Central memory CD4-positive, alpha-beta T cell (primary cell): ENCODE measurements around the gene RCC2.

Experiments used
- DNase-seq: peaks from one replicate; pipeline ENCODE4 v3.0.0; 2022

The RCC2 gene

DNA sequence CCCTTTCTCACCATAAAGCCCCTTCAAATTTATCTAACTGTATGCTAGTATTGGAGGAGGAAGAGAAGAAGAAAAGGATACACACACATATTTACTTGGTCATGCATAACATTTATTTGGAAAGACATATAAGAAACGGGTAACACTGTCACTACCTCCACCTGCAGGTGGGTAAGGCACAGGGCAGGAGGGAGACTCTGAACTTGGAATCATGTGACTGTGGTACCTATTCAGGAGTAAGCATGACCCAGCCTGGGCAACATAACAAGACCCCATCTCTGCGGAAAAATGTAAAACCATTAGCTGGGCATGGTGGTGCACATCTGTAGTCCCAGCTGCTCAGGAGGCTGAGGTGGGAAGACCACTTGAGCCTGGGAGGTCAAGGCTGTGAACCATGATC is 68.9 kb downstream of the RCC2 start:
- no peak for DNase-seq

DNA sequence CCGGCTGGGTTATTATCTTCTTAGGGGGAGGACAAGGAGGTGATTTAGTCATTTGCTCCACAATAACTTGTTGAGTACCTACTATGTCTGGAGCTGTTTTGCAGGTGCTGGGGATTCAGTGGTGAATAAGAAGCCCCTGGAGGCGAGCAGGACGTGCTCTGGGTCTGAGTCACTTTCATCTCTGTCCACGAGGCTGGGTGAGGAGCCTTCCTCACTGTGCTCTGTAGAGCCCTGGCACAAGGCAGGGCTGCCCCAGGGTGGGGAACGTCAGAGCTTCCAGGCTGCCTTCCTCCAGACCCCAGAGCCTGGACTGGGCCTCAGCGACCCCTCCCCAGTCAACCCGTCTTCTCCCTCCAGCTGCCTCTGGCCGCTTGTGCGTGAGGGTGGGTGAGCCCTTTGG is 70.0 kb downstream of the RCC2 start:
- DNase-seq = no peak

DNA sequence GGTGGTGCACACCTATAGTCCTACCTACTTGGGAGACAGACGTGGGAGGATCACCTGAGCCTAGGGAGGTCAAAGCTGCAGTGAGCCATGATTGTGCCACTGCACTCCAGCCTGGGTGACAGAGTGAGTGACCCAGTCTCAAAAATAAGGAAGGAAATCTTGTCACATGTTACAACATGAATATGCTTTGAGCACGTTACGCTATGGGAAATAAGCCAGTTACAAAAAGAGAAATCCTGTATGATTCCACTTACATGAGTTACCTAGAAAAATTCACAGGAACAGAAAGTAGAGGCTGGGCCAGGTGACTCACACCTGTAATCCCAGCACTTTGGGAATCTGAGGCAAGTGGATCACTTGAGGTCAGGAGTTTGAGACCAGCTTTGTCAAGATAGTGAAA is 74.2 kb downstream of the RCC2 start:
- no peak for DNase-seq

DNA sequence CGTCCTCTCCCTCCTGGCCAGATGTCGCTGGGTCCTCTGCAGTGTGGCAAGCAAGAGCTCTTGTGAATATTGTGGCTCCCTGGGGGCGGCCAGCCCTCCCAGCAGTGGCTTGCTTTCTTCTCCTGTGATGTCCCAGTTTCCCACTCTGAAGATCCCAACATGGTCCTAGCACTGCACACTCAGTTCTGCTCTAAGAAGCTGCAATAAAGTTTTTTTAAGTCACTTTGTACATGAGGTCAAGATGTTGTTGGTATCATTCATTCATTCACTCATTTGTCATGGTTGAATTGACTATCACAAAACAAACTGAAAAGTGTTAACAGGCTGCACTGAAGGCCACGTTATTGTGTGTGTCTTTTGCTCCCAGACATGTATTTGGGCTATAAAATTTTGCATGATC is 75.7 kb downstream of the RCC2 start:
- no peak for DNase-seq

DNA sequence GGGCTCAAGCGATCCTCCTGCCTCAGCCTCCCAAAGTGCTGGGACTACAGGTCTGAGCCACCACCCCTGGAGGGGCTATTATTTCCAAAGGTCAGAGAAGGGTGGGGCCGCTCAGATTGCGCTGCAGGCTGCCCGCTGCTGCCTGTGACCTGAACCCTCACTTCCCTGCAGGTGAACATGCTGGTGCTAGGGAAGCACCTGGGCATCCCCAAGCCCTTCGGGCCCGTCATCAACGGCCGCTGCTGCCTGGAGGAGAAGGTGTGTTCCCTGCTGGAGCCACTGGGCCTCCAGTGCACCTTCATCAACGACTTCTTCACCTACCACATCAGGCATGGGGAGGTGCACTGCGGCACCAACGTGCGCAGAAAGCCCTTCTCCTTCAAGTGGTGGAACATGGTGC is 76.1 kb downstream of the RCC2 start:
- DNase-seq = no peak

DNA sequence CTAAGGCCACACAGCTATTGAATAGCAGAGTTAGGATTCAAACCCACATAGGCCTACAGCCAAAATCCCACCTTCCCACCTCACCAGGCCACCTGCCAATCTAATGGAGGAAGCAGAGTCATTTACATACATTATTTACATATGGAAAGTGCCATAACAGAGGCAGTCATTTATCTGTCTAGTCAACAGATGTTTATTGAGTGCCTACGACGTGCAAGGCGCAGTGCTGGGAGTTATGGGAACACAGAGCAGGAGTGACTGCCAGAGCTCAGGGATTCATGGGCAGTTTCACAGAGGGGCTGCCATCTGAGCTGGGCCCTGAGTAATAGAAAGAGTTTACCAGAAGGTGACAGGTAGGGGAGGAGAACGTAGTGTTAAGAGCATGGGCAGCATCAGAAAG is 77.8 kb downstream of the RCC2 start:
- no peak for DNase-seq

DNA sequence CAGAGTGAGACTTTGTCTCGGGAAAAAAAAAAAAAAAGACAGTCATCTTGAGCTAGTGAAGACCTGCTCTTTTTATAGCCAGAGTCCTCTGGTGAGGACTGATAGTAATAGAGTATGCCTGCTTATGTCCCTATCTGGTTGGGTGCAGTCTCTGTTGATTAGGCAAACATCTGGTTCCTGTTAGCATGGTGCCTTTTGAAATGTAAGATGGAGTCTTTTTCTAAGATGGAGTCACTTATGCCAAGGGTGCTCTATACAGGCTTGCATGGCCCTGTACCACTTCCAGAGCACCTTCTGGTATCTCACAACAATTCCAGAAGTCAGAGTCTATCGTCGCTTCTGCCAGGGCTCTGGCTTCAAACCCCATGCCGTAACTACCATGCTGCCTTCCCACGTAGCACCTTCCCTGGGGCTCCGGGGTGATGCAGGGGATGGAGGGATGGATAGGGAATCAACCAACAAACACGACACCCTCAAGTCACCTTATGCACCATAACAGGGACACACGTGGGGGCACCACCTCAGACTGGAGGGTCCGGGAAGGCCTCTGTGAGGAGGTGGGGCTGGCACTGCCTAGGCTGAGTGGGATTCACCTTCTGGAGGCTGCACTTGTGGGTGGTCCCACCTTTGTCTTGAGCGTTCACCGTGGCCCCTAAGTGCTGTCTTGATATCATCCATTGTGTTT is 79.1 kb downstream of the RCC2 start:
- no peak for DNase-seq

DNA sequence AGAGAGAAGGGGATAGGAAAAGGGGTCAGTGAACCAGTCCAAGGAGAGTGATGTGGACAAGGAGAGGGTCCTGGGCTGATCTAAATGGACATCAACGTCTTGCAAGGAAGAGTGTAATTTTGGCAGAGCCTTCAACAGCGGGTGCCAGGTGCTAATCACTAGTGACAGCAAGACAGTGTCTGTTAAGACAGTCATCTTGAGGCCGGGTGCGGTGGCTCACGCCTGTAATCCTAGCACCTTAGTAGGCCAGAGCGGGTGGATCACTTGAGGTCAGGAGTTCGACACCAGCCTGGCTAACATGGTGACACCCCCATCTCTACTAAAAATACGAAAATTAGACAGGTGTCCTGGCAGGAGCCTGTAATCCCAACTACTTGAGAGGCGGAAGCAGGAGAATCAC is 79.7 kb downstream of the RCC2 start:
- no peak for DNase-seq

DNA sequence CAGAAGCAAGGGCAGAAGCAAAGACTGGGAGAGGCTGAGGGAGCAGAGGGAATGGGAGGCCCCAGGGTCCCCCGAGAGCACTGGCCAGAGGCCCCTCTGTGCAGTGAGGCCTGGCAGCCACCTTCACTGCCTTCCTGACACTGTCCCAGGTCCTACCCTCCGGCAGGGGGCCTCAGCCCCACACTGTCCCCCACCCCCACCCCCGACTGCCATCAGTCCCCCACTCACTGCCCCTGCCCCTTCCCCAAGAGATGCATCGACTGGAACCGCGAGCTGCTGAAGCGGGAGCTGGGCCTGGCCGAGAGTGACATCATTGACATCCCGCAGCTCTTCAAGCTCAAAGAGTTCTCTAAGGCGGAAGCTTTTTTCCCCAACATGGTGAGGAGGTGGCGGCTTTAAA is 80.4 kb downstream of the RCC2 start:
- no peak for DNase-seq

DNA sequence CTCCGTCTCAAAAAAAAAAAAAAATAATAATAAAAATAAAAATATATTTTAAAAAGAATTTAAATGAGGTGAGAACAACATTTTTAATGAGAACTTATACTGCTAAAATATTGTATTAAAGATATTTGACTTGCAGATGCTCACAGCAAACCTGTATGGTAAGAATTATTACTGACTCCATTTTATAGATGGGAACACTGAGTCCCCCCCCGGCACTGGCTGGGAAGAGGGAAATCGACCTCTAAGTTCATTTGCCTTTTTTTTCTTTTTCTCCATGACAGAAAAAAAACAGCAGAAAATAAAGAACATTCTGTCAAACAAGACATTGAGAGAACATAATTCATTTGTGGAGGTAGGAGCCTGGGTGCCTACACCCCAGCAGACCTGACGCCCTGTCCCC is 80.9 kb downstream of the RCC2 start:
- no peak for DNase-seq
